ENCODE data around the gene SLC25A38. TPM values are rescaled to one million over a fixed set of nuclear protein-coding genes. Genes with fewer than 3 reads are reported as not detected.

Gene SLC25A38
- total RNA-seq, 1 donor from 2014 or later = 21.2 TPM

- DNase-seq (ENCODE audit: low spot score) = no peak
- H3K27me3 Mint-ChIP-seq (ENCODE audit: unreplicated experiment) = peaks cover 4% of the 10 kb centered on the region
- TF ChIP-seq, protein P1, sequence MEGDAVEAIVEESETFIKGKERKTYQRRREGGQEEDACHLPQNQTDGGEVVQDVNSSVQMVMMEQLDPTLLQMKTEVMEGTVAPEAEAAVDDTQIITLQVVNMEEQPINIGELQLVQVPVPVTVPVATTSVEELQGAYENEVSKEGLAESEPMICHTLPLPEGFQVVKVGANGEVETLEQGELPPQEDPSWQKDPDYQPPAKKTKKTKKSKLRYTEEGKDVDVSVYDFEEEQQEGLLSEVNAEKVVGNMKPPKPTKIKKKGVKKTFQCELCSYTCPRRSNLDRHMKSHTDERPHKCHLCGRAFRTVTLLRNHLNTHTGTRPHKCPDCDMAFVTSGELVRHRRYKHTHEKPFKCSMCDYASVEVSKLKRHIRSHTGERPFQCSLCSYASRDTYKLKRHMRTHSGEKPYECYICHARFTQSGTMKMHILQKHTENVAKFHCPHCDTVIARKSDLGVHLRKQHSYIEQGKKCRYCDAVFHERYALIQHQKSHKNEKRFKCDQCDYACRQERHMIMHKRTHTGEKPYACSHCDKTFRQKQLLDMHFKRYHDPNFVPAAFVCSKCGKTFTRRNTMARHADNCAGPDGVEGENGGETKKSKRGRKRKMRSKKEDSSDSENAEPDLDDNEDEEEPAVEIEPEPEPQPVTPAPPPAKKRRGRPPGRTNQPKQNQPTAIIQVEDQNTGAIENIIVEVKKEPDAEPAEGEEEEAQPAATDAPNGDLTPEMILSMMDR (IDR thresholded peaks at IDR 0.05; ENCODE audit: unreplicated experiment) = no peak
- H3K4me3 Mint-ChIP-seq (ENCODE audit: unreplicated experiment) = no peak overlapping the region
- H3K27ac Mint-ChIP-seq (ENCODE audit: unreplicated experiment) = no peak overlapping the region
- no peaks in the 10 kb centered on the region for H3K9me3 Mint-ChIP-seq (ENCODE audit: unreplicated experiment)
- peaks cover 4% of the 10 kb centered on the region for H3K36me3 Mint-ChIP-seq (ENCODE audit: low read depth, unreplicated experiment)
- H3K4me1 Mint-ChIP-seq (ENCODE audit: unreplicated experiment) = peaks cover 10% of the 10 kb centered on the region
These were observed 45.6 kb downstream of the SLC25A38 start for GRCh38 chr3:39428745-39429201.

DNA sequence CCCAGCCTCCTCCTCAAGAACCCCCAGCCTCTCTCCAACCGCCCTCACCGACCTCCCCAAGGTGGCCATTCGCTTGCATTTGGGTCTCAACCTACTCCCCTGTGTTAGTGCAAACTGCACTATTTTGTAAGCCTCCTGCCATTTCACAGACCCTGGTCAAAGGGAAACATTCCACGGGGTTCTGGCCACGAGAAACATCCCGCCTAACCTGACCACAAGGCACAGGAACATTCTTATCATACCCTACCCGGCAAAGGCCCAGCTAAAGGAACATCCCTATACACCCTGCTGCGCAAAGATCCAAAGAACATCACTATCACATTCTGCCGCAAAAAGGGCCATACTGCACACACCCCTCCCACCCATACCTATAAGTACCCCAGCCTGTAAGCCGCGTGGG is 46.3 kb downstream of the SLC25A38 start:
- Mint-ChIP-seq H3K27ac (ENCODE audit: unreplicated experiment) (peak overlapping the region; percentile 44), H3K36me3 (ENCODE audit: low read depth, unreplicated experiment) (peaks cover 4% of the 10 kb centered on the region), H3K27me3 (ENCODE audit: unreplicated experiment) (peaks cover 4% of the 10 kb centered on the region), H3K9me3 (ENCODE audit: unreplicated experiment) (no peaks in the 10 kb centered on the region), H3K4me1 (ENCODE audit: unreplicated experiment) (peaks cover 10% of the 10 kb centered on the region), H3K4me3 (ENCODE audit: unreplicated experiment) (no peak overlapping the region)
- DNase-seq (ENCODE audit: low spot score) = no peak
- TF ChIP-seq, protein P1 (IDR thresholded peaks at IDR 0.05; ENCODE audit: unreplicated experiment) = no peak

GRCh38 chr3:39432342-39432741 is 49.2 kb downstream of the SLC25A38 start:
- Mint-ChIP-seq H3K27ac (ENCODE audit: unreplicated experiment) (no peak overlapping the region), H3K36me3 (ENCODE audit: low read depth, unreplicated experiment) (peaks cover 4% of the 10 kb centered on the region), H3K4me3 (ENCODE audit: unreplicated experiment) (no peak overlapping the region), H3K4me1 (ENCODE audit: unreplicated experiment) (peaks cover 10% of the 10 kb centered on the region), H3K9me3 (ENCODE audit: unreplicated experiment) (no peaks in the 10 kb centered on the region), H3K27me3 (ENCODE audit: unreplicated experiment) (peaks cover 4% of the 10 kb centered on the region)
- no peak for DNase-seq (ENCODE audit: low spot score)
- TF ChIP-seq, protein P1 (IDR thresholded peaks at IDR 0.05; ENCODE audit: unreplicated experiment) = no peak

GRCh38 chr3:39433642-39434041 is 50.5 kb downstream of the SLC25A38 start:
- Mint-ChIP-seq H3K27ac (ENCODE audit: unreplicated experiment) (no peak overlapping the region), H3K9me3 (ENCODE audit: unreplicated experiment) (no peaks in the 10 kb centered on the region), H3K36me3 (ENCODE audit: low read depth, unreplicated experiment) (peaks cover 4% of the 10 kb centered on the region), H3K4me3 (ENCODE audit: unreplicated experiment) (no peak overlapping the region), H3K4me1 (ENCODE audit: unreplicated experiment) (peaks cover 10% of the 10 kb centered on the region), H3K27me3 (ENCODE audit: unreplicated experiment) (peaks cover 4% of the 10 kb centered on the region)
- no peak for DNase-seq (ENCODE audit: low spot score)
- TF ChIP-seq, protein P1 (IDR thresholded peaks at IDR 0.05; ENCODE audit: unreplicated experiment) = no peak

DNA sequence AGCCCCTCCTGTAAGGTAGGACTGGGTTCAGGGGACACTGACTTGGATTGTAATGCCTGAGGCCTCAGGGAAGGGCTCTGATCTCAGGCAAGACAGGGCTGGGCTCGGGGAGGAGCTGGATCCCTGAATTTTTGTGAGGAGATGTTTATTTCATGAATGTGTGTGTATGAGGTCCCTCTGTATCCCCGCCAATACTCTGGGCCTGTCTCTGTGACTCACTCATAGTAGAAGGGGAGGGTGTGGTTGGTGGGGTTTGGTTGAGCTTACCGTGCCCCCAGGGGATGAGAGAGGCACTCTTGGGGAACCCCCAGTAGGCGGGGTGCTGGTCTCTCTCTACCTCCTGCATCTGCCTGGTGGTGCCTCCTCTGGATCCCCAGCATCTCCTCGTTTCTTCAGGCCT is 51.4 kb downstream of the SLC25A38 start:
- Mint-ChIP-seq H3K4me3 (ENCODE audit: unreplicated experiment) (no peak overlapping the region), H3K27ac (ENCODE audit: unreplicated experiment) (no peak overlapping the region), H3K27me3 (ENCODE audit: unreplicated experiment) (peaks cover under 1% of the 10 kb centered on the region), H3K36me3 (ENCODE audit: low read depth, unreplicated experiment) (peaks cover 4% of the 10 kb centered on the region), H3K9me3 (ENCODE audit: unreplicated experiment) (no peaks in the 10 kb centered on the region), H3K4me1 (ENCODE audit: unreplicated experiment) (peaks cover 8% of the 10 kb centered on the region)
- TF ChIP-seq, protein P1 (IDR thresholded peaks at IDR 0.05; ENCODE audit: unreplicated experiment) = no peak
- no peak for DNase-seq (ENCODE audit: low spot score)
